ENCODE results near the gene TPT1.
"Not testable (repeated sequence)": the region's sequence is repeated elsewhere in the genome, so short reads cannot be mapped to it uniquely, and the experiment has no call there.

The TPT1 gene

DNA sequence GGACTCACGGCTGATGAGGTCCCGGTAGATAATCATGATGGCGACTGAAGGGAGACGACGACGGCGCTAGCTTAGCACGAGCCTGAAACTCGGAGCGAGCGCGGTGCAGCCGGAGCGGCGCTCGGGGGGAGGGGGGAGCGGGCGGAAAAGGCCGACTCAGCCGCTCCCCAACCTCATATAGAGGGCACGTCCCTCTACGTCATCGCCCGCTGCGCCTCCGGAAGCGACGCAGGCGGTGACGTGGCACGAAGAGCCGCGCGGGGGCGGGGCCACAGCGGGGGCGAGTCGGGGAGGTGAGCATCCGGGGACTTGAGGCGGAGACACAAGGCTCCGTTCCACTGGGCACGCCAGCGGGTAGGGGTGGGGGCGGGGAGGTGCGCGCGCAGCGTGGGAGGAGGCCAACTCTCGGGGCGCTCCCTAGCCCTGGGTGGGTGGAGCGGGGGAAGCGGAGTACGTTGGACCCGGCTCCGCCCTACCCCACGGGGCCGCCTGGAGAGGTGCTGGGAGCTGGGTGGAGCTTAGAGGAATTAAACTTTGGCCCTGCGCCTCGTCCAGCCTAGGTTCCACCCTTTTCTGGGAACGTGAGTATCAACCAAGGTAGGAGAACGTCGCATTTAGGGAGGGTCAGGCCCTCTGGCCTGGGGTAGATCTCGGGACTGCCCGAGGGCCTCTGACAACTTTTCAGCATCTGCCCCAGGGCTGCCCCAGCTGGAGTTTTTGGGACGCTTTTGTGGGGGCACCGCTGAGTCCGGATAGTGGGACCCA lies at the start of gene TPT1:
Gene TPT1 (minus strand): TSS at position 150 of the 765 bp plus-strand sequence. CDS start 114 bp downstream, at position 36.
- DNase-seq: peak; percentile 98

DNA sequence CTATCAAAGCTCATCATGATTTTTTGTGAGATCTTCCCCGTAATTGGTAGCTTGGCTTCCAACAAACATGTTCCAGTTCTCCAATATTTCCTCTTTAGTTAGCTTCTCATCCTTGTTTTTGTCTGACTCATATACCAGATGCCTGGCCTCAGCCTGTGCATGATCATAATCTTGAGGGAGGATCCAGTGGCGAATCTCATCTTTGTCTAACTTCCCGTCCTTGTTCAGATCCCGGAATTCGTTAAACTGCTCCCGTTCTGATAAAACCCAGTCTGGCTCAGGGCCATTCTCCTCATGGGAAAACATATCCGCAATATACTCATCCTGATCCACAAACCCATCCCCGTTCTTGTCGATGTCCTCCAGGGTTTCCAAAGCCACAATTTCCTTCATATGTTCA lies 49.4 kb upstream of the TPT1 start:
- not testable (repeated sequence) for DNase-seq

DNA sequence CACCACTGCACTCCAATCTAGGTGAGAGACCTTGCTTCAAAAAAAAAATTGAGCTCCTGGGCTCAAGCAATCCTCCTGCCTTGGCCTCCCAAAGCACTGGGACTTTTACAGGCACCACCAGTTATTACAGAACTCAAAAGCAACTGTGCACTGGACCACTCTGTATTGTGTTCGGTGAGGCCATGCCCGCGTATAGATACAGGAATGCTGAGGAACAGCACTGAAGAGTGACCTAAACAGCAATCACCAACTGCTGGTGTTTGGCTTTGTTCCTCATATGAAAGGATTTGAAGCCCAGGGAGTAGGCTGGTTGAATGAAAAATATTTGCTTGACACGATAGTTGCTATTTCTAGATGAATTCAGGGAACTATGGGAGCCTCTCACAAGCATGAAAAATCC lies 47.7 kb upstream of the TPT1 start:
- no peak for DNase-seq

DNA sequence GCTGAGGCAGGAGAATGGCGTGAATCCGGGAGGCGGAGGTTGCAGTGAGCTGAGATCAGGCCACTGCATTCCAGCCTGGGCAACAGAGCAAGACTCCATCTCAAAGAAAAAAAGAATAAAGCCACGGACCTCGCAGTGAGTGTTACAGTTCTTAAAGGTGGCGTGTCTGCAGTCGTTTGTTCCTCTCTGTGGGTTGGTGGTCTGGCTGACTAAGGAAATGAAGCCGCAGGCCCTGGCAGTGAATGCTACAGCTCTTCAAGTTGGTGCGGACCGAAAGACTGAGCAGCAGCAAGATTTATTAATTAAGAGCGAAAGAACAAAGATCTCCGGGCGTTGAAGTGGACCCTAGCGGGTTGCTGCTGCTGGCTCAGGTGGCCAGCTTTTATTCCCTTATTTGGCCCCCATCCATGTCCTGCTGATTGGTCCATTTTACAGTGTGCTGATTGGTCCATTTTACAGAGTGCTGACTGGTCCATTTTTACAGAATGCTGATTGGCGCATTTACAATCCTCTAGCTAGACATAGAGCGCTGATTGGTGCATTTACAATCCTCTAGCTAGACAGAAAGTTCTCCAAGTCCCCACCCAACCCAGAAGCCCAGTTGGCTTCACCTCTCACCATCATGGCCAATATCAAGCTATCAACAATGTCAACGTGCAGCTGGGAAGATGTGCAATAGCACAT lies 46.1 kb upstream of the TPT1 start:
- DNase-seq: not testable (repeated sequence)

DNA sequence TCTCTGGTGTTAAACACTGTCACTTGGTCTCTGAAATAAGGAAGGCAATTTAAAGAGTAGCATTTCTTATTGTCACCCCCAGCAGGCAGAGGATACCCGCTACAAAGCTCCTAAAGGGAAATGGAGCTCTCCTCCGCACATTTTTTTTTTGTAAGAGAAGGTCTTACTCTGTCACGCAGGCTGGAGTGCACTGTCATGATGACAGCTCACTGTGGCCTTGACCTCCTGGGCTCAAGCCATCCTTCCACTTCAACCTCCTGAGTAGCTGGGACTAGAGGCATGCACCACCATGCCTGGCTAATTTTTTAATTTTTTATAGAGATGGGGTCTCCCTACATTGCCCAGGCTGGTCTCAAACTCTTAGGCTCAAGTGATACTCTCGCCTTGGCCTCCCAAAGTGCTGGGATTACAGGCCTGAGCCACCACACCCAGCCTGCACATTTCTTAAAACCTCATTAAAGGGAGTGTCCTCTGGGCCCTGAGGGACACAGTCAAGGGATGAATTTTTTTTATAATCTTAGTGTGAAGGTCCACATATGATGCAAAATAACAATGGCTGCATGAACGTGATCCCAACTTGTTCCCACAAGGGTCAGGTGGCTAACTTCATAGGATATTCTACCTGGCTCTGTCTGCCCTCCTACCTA lies 45.0 kb upstream of the TPT1 start:
- DNase-seq: no peak

DNA sequence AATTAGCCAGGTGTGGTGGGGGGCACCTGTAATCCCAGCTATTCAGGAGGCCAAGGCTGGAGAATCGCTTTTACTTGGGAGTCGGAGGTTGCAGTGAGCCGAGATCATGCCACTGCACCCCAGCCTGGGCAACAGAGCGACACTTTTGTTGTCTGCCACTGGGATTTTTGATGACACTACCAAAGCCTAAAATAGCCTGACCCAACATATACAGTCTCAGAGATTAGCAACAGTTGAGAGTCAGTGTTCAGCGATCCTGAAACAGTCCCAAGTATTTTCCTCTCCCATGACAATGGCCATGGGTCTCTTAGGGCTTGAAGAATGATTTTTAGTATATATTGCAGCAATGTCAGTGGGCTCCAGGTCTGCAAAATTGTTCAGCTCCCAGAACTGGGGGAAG lies 44.3 kb upstream of the TPT1 start:
- DNase-seq: no peak

DNA sequence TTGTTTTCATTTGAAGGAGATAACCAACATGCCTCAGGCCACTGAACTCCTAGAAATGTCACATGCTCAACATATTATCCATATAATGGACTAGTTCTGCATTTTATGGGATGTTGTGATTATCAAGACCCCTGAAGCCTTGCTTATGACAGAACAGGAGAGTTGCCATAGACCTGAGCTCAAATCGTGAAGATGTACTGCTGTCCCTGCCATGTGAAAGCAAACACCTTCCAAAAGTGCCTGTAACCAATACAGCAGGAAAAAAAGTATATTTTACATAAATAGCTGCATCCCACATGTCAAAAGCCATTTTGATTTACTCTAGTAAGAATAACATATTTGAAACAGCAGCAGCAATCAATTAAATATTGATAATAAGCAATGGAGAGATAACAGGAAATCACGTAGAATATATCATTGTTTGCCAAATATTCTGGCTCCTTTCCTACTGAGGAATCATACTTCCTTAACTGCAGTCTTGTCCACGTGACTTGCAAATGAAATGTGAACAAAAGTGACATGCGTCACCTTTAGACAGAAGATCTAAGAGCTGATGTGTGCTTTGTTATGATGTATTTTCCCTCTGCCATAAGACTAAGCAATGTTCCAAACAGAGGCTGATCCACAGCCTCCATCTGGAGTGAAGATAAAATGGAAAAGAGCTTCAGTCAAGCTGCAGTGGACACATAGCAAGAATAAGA lies 43.6 kb upstream of the TPT1 start:
- no peak for DNase-seq

DNA sequence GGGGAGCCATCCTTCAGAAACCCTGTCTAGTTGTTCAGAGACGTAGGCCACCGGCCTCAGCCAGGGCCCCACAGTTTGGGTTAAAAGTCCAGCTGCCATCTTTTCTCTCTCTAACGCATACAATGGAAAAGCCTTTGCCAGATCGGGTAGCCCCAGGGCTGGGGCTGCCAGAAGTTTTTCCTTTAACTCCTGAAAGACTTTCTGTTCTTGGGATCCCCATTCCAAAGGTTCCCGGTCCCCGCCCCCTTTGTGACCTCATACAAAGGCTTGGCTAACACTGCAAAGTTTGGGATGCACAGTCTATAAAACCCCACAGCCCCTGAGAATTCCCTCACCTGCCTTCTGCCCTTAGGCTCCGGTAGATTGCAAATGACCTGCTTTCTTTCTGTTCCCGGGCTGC lies 41.8 kb upstream of the TPT1 start:
- not testable (repeated sequence) for DNase-seq

DNA sequence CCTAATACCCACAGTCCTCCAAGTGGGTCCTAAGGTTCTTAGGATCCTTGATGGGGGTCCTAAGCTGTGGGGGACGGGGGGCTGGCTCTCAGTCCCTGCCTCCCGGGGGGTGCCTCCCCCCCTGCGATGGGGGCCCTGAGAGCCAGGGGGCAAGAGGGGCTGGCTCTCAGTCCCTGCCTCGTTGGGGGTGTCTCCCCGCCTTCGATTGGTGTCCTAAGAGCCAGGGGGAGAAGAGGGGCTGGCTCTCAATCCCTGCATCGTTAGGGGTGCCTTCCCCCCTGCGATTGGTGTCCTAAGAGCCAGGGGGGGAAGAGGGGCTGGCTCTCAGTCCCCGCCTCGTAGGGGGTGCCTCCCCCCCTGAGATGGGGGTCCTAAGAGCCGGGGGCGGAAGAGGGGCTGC lies 40.2 kb upstream of the TPT1 start:
- DNase-seq: no peak

DNA sequence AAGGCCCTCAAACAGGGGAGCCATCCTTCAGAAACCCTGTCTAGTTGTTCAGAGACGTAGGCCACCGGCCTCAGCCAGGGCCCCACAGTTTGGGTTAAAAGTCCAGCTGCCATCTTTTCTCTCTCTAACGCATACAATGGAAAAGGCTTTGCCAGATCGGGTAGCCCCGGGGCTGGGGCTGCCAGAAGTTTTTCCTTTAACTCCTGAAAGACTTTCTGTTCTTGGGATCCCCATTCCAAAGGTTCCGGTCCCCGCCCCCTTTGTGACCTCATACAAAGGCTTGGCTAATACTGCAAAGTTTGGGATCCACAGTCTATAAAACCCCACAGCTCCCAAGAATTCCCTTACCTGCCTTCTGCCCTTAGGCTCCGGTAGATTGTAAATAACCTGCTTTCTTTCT lies 39.7 kb upstream of the TPT1 start:
- DNase-seq: not testable (repeated sequence)

DNA sequence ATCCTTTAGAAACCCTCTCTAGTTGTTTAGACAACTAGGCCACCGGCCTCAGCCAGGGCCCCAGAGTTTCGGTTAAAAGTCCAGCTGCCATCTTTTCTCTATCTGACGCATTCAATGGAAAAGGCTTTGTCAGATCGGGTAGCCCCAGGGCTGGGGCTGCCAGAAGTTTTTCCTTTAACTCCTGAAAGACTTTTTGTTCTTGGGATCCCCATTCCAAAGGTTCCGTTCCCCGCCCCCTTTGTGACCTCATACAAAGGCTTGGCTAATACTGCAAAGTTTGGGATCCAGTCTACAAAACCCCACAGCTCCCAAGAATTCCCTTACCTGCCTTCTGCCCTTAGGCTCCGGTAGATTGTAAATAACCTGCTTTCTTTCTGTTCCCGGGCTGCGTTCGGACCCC lies 38.5 kb upstream of the TPT1 start:
- DNase-seq: not testable (repeated sequence)

DNA sequence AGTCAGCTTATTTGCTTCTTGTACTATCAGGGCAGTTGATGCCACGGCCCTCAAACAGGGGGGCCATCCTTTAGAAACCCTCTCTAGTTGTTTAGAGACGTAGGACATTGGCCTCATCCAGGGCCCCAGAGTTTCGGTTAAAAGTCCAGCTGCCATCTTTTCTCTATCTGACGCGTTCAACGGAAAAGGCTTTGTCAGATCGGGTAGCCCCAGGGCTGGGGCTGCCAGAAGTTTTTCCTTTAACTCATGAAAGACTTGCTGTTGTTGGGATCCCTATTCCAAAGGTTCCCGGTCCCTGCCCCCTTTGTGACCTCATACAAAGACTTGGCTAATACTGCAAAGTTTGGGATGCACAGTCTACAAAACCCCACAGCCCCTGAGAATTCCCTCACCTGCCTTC lies 37.8 kb upstream of the TPT1 start:
- DNase-seq: not testable (repeated sequence)

DNA sequence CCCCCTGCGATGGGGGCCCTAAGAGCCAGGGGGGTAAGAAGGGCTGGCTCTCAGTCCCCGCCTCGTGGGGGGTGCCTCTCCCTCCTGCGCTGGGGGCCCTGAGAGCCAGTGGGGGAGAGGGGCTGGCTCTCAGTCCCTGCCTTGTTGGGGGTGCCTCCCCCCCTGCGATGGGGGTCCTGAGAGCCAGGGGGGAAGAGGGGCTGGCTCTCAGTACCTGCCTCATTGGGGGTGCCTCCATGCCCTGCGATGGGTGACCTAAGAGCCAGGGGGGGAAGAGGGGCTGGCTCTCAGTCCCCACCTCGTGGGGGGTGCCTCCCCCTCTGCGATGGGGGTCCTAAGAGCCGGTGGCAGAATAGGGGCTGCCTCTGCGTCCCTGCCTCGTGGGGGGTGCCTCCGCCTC lies 36.3 kb upstream of the TPT1 start:
- DNase-seq: not testable (repeated sequence)

DNA sequence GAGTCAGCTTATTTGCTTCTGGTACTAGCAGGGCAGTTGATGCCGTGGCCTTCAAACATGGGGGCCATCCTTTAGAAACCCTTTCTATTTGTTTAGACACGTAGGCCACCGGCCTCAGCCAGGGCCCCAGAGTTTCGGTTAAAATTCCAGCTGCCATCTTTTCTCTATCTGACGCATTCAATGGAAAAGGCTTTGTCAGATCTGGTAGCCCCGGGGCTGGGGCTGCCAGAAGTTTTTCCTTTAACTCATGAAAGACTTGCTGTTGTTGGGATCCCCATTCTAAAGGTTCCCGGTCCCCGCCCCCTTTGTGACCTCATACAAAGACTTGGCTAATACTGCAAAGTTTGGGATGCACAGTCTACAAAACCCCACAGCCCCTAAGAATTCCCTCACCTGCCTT lies 35.7 kb upstream of the TPT1 start:
- not testable (repeated sequence) for DNase-seq

DNA sequence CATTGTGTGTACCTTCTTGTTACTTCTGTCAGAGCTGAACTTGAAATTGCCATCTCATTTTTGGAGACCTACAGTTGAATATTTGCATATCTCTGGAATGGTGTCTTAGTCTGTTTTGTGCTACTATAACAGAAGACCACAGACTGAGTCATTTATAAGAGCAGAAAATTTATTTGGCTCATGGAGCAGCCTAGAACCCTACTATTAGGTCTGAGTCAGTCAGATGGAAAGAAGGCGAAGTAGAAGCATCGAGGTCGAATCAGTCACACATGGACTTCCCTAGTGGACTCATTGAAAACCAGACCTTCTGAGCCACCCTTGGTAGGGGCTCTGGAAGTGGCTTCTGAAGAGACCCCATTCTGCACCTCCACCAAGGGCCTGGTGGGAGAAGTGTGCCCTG lies 33.9 kb upstream of the TPT1 start:
- DNase-seq: no peak

DNA sequence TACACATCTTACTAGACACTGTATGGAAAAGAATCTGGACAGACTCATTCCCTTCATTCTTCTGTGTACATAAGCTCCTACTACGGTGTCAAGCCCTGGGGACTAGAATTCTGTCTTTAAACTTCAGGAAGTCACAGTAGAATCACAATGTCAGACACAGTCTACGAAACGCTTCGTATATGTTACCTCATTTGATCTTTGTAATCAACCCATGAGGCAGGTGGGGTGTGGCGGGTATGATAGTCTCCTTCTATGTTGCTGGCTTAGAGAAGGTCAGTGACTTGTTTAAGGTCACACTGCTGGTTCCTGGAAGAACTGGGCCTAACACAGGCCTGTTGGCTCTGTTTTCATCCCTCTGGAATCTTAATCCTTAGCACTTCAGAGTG lies 32.2 kb upstream of the TPT1 start:
- DNase-seq: no peak

DNA sequence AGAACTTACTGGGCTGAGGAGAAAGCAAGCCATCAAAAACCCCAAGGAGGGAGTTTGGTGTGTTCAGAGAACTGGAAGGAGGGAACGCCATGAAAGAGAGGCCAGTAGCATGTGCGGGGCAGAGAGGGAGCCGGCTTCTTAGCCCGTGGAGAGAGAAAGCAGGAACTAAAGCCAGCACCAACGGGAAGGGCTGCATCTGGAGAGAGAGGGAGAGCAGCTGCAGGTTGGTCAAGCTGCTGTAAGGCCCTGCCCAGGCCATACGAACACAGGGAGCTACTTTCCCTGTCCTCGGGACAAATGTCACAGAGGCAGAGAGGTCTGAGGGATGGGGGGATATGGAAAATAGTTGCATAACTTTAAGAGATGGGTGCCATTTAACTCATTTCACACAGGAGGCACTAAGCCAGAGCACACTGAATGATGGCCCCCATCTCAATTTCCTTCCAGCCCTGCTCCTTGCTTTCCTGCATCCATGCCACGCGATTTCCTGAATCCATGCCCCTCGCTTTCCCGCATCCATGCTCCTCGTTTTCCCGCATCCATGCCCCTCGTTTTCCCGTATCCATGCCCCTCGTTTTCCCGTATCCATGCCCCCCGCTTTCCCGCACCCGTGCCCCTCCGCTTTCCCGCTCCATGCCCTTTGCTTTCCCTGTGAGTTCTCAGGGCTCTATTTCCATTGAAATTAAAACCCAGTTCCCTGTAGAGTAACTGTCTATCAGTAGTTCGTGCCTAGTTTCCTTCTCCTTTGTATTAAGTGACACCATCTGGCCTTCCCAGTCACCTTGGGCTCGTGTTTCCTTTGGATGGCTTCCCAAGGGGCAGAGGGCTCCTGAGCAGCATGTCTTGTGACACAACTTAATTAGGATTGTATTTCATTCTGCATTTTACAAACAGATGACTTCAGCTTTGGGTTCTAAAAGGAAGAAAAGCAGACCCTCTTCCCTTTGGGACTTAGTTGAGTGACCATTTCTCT lies 31.5 kb upstream of the TPT1 start:
- DNase-seq: no peak

DNA sequence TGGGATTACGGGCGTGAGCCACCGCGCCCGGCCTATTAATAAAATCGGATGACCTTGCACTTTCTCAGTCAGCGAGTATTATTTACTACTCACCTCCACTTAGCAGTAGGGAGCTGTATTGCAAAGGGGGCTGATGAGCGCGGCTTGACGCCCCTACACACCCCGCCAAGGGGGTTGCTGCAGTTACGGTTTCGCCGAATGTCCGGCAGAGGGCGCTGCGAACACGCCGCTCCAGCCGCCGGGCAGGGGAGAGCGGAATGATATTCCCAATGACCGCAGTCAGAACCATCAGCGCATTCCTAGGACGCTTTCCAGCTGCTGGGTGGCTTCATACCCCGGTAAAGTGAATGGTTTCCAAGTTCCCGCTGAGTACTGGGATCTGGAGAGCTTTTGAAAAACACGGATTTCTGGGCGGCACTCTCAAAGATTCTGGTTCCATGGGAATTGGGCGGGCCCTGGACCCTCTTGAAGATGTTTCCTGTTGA lies 30.0 kb upstream of the TPT1 start:
- peak; percentile 53 for DNase-seq

DNA sequence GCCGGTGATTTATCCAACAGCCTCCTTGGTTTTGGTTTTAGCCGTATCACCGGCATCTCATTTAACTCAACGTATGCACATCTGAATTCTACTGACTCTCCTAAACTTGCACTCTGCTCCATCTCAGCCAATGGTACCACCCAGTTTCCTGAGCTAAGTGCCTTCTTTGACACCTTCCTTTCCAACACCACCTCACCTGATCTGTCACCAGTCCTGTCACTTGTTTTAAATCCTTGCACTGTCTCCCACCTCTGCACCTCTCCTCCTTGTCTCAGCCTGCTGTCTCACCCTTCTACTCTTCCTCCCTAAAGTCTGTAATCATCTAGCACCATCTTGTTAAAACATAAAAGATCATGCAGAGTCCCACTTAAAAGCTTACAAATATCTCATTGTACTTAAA lies 28.1 kb upstream of the TPT1 start:
- DNase-seq: no peak

DNA sequence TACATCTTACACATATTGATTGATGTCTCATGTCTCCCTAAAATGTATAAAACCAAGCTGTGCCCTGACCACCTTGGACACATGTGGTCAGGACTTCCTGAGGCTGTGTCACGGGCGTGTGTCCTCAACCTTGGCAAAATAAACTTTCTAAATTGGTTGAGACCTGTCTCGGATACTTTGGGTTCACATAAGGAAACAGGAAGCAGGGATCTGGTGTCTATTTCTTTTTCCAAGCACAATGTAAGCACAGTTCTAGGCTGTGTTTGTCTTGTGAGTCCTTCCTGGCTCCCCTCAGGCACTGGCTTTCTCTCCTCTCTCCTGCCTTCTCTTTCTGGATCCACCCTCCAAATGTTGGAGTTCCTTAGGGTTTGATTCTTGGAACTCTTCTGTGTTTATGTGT lies 27.6 kb upstream of the TPT1 start:
- DNase-seq: no peak

DNA sequence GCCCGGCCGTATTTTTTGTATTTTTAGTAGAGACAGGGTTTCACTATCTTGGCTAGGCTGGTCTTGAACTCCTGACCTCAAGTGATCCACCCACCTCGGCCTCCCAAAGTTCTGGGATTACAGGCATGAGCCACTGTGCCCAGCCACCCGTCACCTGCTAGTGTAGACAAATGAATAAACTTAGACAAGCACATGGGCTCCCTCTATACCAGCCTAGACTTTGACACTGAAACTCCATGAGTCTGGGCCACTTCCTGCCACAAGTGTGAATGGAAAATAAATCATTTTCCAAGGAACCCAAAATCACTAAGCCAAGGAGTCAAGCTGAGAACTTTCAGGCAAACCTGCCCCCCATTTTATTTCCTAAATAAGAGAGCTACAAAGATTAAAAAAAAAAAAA lies 27.0 kb upstream of the TPT1 start:
- DNase-seq: no peak

DNA sequence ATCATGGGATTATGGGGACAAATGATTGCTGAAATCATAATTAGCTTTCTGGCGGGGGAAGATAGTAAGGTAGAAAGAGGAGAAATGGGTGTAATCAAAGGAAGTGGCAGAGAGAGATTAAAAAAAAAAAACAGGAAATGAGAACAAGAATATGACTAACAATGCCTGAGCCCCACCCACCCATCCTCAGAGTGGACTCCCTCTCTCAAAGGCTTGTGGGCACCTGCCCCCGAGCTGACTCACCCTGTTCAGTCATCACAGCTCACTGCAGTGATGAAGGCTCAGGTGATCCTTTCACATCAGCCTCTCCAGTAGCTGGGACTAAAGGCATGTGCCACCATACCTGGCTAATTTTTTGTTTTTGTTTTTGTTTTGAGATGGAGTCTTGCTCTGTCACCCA lies 26.4 kb upstream of the TPT1 start:
- DNase-seq: peak; percentile 93
